IPS-18a (cell line): ENCODE data around the gene PEAR1.

Source experiments
- H3K27ac ChIP-seq: one replicate; pipeline ENCODE4 v1.5.1; 2013; ENCODE audit warnings: low read length
- H3K27me3 ChIP-seq: one replicate; pipeline ENCODE4 v1.6.1; 2013; ENCODE audit warnings: mild to moderate bottlenecking, low read length; ENCODE audit not compliant: control insufficient read depth, insufficient read depth
- H3K36me3 ChIP-seq: one replicate; pipeline ENCODE4 v1.6.1; 2013; ENCODE audit warnings: low read depth, low read length; ENCODE audit not compliant: control insufficient read depth
- H3K4me1 ChIP-seq: one replicate; pipeline ENCODE4 v1.6.1; 2013; ENCODE audit warnings: low read depth, low read length; ENCODE audit not compliant: control insufficient read depth
- H3K4me3 ChIP-seq: one replicate; pipeline ENCODE4 v1.5.1; 2013; ENCODE audit warnings: low read length
- H3K9ac ChIP-seq: one replicate; pipeline ENCODE4 v1.6.1; 2013; ENCODE audit warnings: mild to moderate bottlenecking, low read length, moderate library complexity
- H3K9me3 ChIP-seq: one replicate; pipeline ENCODE4 v1.6.1; 2013; ENCODE audit warnings: low read depth, low read length; ENCODE audit not compliant: control insufficient read depth

The PEAR1 gene

DNA sequence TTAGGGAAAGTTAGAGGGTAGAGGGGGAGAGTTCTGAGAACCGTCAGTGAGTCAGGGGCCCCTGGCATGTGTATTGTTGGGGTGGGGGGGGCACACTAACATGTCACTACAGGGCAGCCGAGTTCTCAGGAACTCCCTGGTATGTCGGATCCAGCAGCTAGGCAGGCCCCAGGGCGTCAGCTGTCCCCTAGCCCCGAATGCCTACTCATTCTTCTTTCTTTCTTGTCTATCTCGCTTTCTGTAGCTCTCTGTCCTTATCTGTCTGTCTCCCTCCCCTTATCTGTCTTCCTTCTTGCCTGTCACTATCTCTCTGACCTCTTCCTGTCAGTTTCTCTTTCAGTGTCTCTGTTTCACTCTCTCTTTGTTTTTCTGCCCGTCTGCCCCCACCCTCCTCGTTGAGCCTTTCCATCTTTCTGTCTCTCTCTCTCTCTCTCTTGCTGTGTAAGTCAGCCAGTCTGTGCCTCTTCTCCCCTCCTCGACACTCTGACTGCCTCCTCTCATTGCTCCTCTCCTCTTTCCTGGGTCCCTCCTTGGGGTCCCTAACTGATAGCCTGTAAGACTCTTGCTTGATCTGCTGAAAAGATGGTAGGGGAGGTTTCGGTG, 30.4 kb upstream of the PEAR1 start:
- no peak overlapping the region for H3K9ac ChIP-seq
- H3K4me1 ChIP-seq = peaks cover 11% of the 10 kb centered on the region
- H3K9me3 ChIP-seq = no peaks in the 10 kb centered on the region
- no peak overlapping the region for H3K27ac ChIP-seq
- peaks cover 63% of the 10 kb centered on the region for H3K27me3 ChIP-seq
- no peak overlapping the region for H3K4me3 ChIP-seq
- no peaks in the 10 kb centered on the region for H3K36me3 ChIP-seq

DNA sequence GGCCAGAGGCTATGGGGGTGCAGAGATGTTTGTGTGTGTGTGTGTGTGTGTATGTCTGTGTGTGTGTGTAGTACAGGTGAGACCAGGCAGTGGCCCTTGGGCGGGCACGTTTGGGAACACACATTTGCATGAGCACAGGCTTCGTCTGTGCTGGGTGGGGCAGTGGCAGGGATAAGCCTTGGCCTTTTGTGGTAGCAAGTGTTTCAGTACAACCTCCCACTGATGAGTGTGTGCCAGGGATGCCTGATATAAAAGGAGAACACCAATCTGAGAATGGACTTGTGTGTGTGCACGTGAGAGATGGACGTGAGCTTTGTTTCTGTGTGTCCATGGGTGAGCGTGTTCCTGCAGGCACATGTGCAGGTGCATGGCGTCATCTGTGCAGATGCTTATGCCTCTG, 29.9 kb upstream of the PEAR1 start:
- Histone ChIP-seq H3K9ac (no peak overlapping the region), H3K4me3 (no peak overlapping the region), H3K4me1 (peaks cover 6% of the 10 kb centered on the region), H3K9me3 (no peaks in the 10 kb centered on the region), H3K36me3 (no peaks in the 10 kb centered on the region), H3K27me3 (peaks cover 57% of the 10 kb centered on the region), H3K27ac (no peak overlapping the region)

DNA sequence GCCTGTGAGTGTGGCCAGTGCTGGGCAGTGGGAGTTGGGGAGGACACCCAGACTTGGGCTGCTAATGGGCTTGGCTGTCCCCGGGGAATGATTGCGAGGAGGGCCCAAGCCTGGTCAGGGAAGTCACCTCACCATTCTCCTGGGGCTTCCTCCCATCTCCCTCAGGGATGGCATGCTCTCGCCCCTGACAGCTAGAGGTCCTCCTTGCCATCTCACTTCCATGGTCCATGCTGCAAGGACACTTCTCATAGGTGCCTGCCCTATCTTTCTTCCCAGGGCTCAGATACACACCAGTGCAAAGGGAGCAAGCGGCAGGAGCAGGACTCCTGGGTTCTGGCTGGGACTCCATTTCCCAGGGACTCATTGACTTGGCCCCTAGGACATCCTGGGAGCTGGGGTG, 28.7 kb upstream of the PEAR1 start:
- no peaks in the 10 kb centered on the region for H3K36me3 ChIP-seq
- no peak overlapping the region for H3K27ac ChIP-seq
- H3K4me1 ChIP-seq = peaks cover 6% of the 10 kb centered on the region
- H3K9ac ChIP-seq = no peak overlapping the region
- H3K27me3 ChIP-seq = peaks cover 46% of the 10 kb centered on the region
- no peak overlapping the region for H3K4me3 ChIP-seq
- no peaks in the 10 kb centered on the region for H3K9me3 ChIP-seq

DNA sequence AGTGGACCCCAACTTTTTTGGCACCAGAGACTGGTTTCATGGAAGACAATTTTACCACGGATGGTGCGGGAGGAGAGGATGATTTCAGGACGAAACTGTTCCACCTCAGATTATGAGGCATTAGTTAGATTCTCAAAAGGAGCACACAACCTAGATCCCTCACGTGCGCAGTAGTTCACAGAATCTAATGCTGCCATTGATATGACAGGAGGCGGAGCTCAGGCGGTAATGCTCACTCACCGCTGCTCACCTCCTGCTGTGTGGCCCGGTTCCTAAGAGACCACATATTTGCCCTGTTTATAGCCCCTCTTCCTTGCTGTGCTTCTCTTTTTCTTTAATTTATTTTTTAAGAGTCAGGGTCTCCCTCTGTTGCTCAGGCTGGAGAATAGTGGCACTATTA, 28.3 kb upstream of the PEAR1 start:
- no peak overlapping the region for H3K27ac ChIP-seq
- no peaks in the 10 kb centered on the region for H3K36me3 ChIP-seq
- H3K9me3 ChIP-seq = no peaks in the 10 kb centered on the region
- peaks cover 41% of the 10 kb centered on the region for H3K27me3 ChIP-seq
- H3K9ac ChIP-seq = no peak overlapping the region
- H3K4me1 ChIP-seq = peaks cover 6% of the 10 kb centered on the region
- H3K4me3 ChIP-seq = no peak overlapping the region

- Histone ChIP-seq H3K36me3 (no peaks in the 10 kb centered on the region), H3K9me3 (no peaks in the 10 kb centered on the region), H3K4me3 (no peak overlapping the region), H3K27ac (no peak overlapping the region), H3K4me1 (peaks cover 6% of the 10 kb centered on the region), H3K27me3 (peaks cover 37% of the 10 kb centered on the region), H3K9ac (no peak overlapping the region)
Measured at GRCh38 chr1:156865865-156866248, 27.7 kb upstream of the PEAR1 start.

DNA sequence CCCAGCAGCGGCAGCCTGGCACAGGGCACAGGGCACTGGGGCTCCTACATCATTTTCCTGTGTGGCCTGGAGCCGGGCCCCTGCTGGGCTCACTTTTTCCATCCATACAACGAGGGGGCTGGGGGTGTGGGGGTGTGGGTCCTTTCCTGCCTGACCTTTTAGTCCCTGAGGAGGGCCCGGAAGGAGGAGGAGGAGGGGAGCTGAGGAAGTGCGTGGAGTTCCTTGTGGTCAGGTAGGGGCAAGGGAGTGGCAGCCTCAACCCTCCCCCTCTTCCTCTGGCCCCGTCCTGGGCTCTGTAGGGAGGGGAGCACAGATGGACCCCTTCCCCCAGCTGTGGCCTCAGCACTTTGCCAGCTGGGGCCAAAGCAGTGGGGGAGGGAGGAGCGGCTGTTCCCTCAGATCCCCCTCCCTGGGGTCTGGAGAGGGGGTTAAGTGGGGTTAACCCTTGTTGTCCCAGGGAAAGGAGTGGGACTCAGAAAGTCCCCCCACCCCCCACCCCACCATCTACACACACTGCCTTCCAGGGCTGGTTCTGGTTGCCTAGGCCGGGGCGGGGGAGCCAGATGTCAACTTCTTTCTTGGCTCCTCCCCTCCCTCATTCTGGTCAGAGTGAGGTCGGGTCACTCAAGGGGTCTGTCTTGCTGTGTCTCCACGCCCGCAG, 27.1 kb upstream of the PEAR1 start:
- H3K9ac ChIP-seq = no peak overlapping the region
- H3K27me3 ChIP-seq = peaks cover 33% of the 10 kb centered on the region
- peaks cover 6% of the 10 kb centered on the region for H3K4me1 ChIP-seq
- H3K27ac ChIP-seq = no peak overlapping the region
- no peak overlapping the region for H3K4me3 ChIP-seq
- no peaks in the 10 kb centered on the region for H3K9me3 ChIP-seq
- no peaks in the 10 kb centered on the region for H3K36me3 ChIP-seq

- H3K4me3 ChIP-seq = no peak overlapping the region
- H3K27me3 ChIP-seq = peaks cover 13% of the 10 kb centered on the region
Measured at GRCh38 chr1:156868341-156868740, 25.2 kb upstream of the PEAR1 start.

GRCh38 chr1:156869455-156869854, 24.1 kb upstream of the PEAR1 start:
- Histone ChIP-seq H3K9me3 (no peaks in the 10 kb centered on the region), H3K9ac (no peak overlapping the region), H3K27ac (no peak overlapping the region), H3K4me3 (no peak overlapping the region), H3K4me1 (peaks cover 6% of the 10 kb centered on the region), H3K27me3 (peaks cover 3% of the 10 kb centered on the region), H3K36me3 (no peaks in the 10 kb centered on the region)

More at GRCh38 chr1:156868341-156868740, 25.2 kb upstream of the PEAR1 start:
- no peaks in the 10 kb centered on the region for H3K36me3 ChIP-seq
- H3K9ac ChIP-seq = no peak overlapping the region
- H3K4me1 ChIP-seq = peaks cover 6% of the 10 kb centered on the region
- no peaks in the 10 kb centered on the region for H3K9me3 ChIP-seq
- H3K27ac ChIP-seq = no peak overlapping the region

- no peaks in the 10 kb centered on the region for H3K9me3 ChIP-seq
- no peaks in the 10 kb centered on the region for H3K36me3 ChIP-seq
- H3K27ac ChIP-seq = no peak overlapping the region
- H3K9ac ChIP-seq = no peak overlapping the region
- peaks cover 4% of the 10 kb centered on the region for H3K4me1 ChIP-seq
- H3K27me3 ChIP-seq = peaks cover 34% of the 10 kb centered on the region
- no peak overlapping the region for H3K4me3 ChIP-seq
Measured at GRCh38 chr1:156873659-156874058, 19.9 kb upstream of the PEAR1 start.

DNA sequence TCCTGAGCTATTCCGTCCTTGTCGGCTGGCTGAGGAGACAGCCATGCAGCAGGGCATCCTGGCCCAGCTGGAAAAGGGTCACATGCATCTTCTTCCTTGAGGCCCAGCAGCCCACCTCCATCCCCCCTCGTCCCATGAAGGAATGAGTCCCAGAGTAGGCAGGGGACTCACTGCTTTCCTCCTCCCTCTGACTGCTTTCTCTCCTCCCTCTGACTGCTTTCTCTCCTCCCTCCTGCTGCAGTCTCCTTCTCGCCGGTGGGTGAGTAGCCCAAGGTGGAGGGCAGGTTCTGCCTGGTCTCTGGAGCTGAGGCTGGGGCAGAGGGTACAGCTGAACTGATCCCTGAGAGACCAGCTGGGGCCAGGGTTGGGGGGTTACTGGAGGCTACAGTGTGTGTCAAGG, 19.4 kb upstream of the PEAR1 start:
- no peak overlapping the region for H3K27ac ChIP-seq
- peaks cover 38% of the 10 kb centered on the region for H3K27me3 ChIP-seq
- H3K4me1 ChIP-seq = peaks cover 4% of the 10 kb centered on the region

DNA sequence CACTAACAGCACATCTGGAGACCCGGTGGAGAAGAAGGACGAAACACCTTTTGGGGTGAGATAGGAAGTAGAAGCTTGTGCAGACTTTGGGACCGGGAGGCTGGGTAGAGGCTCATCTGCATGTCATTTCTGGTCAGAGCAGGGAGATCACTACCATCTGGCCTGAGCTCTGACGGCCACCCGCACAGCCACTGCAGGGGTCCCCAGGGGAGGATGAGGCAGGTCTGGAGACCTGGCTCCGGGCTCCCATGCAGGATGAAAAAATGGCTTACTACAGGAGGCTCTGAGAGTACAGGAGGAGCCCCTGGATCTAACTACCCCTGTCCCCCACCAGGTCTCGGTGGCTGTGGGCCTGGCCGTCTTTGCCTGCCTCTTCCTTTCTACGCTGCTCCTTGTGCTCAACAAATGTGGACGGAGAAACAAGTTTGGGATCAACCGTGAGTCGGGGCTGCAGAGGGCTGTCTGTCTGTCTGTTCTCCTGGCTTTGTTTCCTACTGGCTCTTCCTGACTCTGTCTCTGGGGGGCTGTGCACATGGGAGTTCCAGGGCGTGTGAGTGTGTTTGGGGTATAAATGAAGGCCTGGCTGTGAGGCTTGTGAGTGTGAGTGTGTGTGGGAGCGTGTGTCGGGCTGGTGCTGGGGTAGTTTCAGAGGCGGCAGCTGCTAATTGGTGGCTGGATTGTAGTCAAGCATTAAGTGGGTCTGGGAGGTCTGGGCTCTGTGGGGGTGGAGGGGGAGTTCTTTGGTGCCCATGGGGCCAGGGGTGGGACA, 18.8 kb upstream of the PEAR1 start:
- peaks cover 38% of the 10 kb centered on the region for H3K27me3 ChIP-seq
- no peaks in the 10 kb centered on the region for H3K36me3 ChIP-seq
- H3K4me3 ChIP-seq = no peak overlapping the region
- H3K9me3 ChIP-seq = no peaks in the 10 kb centered on the region
- no peak overlapping the region for H3K27ac ChIP-seq
- no peak overlapping the region for H3K9ac ChIP-seq
- peaks cover 4% of the 10 kb centered on the region for H3K4me1 ChIP-seq

More for the DNA sequence above, 19.4 kb upstream of the PEAR1 start:
- no peaks in the 10 kb centered on the region for H3K9me3 ChIP-seq
- no peaks in the 10 kb centered on the region for H3K36me3 ChIP-seq
- H3K9ac ChIP-seq = no peak overlapping the region
- H3K4me3 ChIP-seq = no peak overlapping the region

DNA sequence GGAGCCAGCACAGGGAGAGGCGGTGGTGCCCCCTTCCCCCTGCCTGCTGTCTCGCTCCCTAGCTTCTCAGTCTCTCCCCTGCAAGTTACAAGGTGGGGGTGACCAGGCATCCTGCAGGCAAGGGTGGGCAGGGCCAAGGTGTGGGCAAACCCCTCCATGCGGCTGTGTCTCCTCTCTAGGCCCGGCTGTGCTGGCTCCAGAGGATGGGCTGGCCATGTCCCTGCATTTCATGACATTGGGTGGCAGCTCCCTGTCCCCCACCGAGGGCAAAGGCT, 18.2 kb upstream of the PEAR1 start:
- Histone ChIP-seq H3K9me3 (no peaks in the 10 kb centered on the region), H3K9ac (no peak overlapping the region), H3K27me3 (peaks cover 38% of the 10 kb centered on the region), H3K27ac (no peak overlapping the region), H3K4me3 (no peak overlapping the region), H3K4me1 (peaks cover 4% of the 10 kb centered on the region), H3K36me3 (no peaks in the 10 kb centered on the region)
